Urothelium cell line (cell line): Measurements from ENCODE around the gene TRIAP1.

Experiments used
- DNase-seq: peaks from one replicate; pipeline ENCODE4 v3.0.0; 2011; ENCODE audit warnings: low spot score, mixed read lengths
- FAIRE-seq: peaks from 2 replicates; lab custom pipeline; 2011; peaks lifted over from hg19 to GRCh38; lab: Jason Lieb, UNC

Gene TRIAP1

GRCh38 chr12:120437735-120438494 is 8.3 kb downstream of the TRIAP1 start, which contains the start of gene COX6A1:
Gene COX6A1 (plus strand): TSS chr12:120438113. CDS start chr12:120438127, 14 bp downstream.
- FAIRE-seq (no peak), DNase-seq (peak; percentile 99)

- DNase-seq (no peak), FAIRE-seq (no peak)
These were observed 13.2 kb downstream of the TRIAP1 start for GRCh38 chr12:120432772-120433525.

GRCh38 chr12:120429368-120429767 is 16.8 kb downstream of the TRIAP1 start:
- DNase-seq (no peak), FAIRE-seq (no peak)

- DNase-seq (no peak), FAIRE-seq (no peak)
These were observed 17.5 kb downstream of the TRIAP1 start for GRCh38 chr12:120428597-120429229.

- DNase-seq (no peak), FAIRE-seq (no peak)
These were observed 20.4 kb downstream of the TRIAP1 start for GRCh38 chr12:120425797-120426196.

GRCh38 chr12:120422892-120423456 is 23.2 kb downstream of the TRIAP1 start:
- FAIRE-seq (no peak), DNase-seq (no peak)

- FAIRE-seq (no peak), DNase-seq (no peak)
These were observed 24.5 kb downstream of the TRIAP1 start for GRCh38 chr12:120421701-120422100.

GRCh38 chr12:120417917-120418580 is 28.1 kb downstream of the TRIAP1 start:
- DNase-seq = no peak
- FAIRE-seq = no peak

GRCh38 chr12:120416490-120417216 is 29.5 kb downstream of the TRIAP1 start:
- no peak for DNase-seq
- no peak for FAIRE-seq

GRCh38 chr12:120413901-120414695 is 32.1 kb downstream of the TRIAP1 start:
- DNase-seq = no peak
- no peak for FAIRE-seq

GRCh38 chr12:120412421-120412820 is 33.8 kb downstream of the TRIAP1 start:
- FAIRE-seq = no peak

GRCh38 chr12:120408771-120409170 is 37.4 kb downstream of the TRIAP1 start:
- no peak for FAIRE-seq
- no peak for DNase-seq

More at GRCh38 chr12:120412421-120412820, 33.8 kb downstream of the TRIAP1 start:
- DNase-seq = no peak

GRCh38 chr12:120406553-120406952 is 39.6 kb downstream of the TRIAP1 start:
- DNase-seq (no peak), FAIRE-seq (no peak)

GRCh38 chr12:120406069-120406468 is 40.1 kb downstream of the TRIAP1 start:
- no peak for DNase-seq
- no peak for FAIRE-seq

- no peak for FAIRE-seq
- DNase-seq = no peak
These were observed 41.9 kb downstream of the TRIAP1 start for GRCh38 chr12:120404271-120404670.

- FAIRE-seq = no peak
- DNase-seq = no peak
These were observed 42.3 kb downstream of the TRIAP1 start for GRCh38 chr12:120403869-120404268.

- FAIRE-seq = no peak
- no peak for DNase-seq
These were observed 44.0 kb downstream of the TRIAP1 start for GRCh38 chr12:120402217-120402616.

- DNase-seq (no peak), FAIRE-seq (no peak)
These were observed 46.7 kb downstream of the TRIAP1 start for GRCh38 chr12:120399531-120399930.

- DNase-seq (no peak), FAIRE-seq (no peak)
These were observed 48.2 kb downstream of the TRIAP1 start for GRCh38 chr12:120397824-120398540.
